ENCODE results near the gene ZNF428.
"Not testable (repeated sequence)": the region's sequence is repeated elsewhere in the genome, so short reads cannot be mapped to it uniquely, and the experiment has no call there.

Gene ZNF428

GRCh38 chr19:43639519-43640423 is 20.3 kb upstream of the ZNF428 start, which contains the start of gene CADM4:
Gene CADM4 (minus strand): TSS chr19:43639850. CDS start chr19:43639790, 60 bp downstream.
- no peak for DNase-seq

GRCh38 chr19:43638995-43639518 is 19.6 kb upstream of the ZNF428 start:
- DNase-seq, result no peak

GRCh38 chr19:43638214-43638994 is 19.0 kb upstream of the ZNF428 start:
- no peak for DNase-seq

- no peak for DNase-seq
These were observed 16.8 kb upstream of the ZNF428 start for GRCh38 chr19:43636121-43636683.

GRCh38 chr19:43635561-43635940 is 16.1 kb upstream of the ZNF428 start:
- not testable (repeated sequence) for DNase-seq

- no peak for DNase-seq
These were observed 15.6 kb upstream of the ZNF428 start for GRCh38 chr19:43634872-43635560.

GRCh38 chr19:43634506-43634871 is 15.1 kb upstream of the ZNF428 start:
- no peak for DNase-seq

- no peak for DNase-seq
These were observed 14.6 kb upstream of the ZNF428 start for GRCh38 chr19:43634068-43634467.

GRCh38 chr19:43633520-43633919 is 14.1 kb upstream of the ZNF428 start:
- DNase-seq, result no peak

GRCh38 chr19:43631491-43631890 is 12.1 kb upstream of the ZNF428 start:
- DNase-seq, result no peak

GRCh38 chr19:43628646-43629326 is 9.4 kb upstream of the ZNF428 start:
- DNase-seq, result no peak

GRCh38 chr19:43626838-43627237 is 7.4 kb upstream of the ZNF428 start:
- no peak for DNase-seq

- DNase-seq, result no peak
These were observed 6.6 kb upstream of the ZNF428 start for GRCh38 chr19:43625918-43626579.

GRCh38 chr19:43624933-43625332 is 5.5 kb upstream of the ZNF428 start:
- no peak for DNase-seq

- no peak for DNase-seq
These were observed 4.7 kb upstream of the ZNF428 start for GRCh38 chr19:43623889-43624670.

- DNase-seq, result no peak
These were observed 3.5 kb upstream of the ZNF428 start for GRCh38 chr19:43622956-43623355.

- DNase-seq, result no peak
These were observed 2.6 kb upstream of the ZNF428 start for GRCh38 chr19:43622070-43622469.

- DNase-seq, result no peak
These were observed 902 bp upstream of the ZNF428 start for GRCh38 chr19:43620061-43621001.

GRCh38 chr19:43618921-43619261 is 538 bp downstream of the ZNF428 start:
- DNase-seq, result no peak

GRCh38 chr19:43616954-43617353 is 2.5 kb downstream of the ZNF428 start:
- DNase-seq, result no peak

Data from amniotic stem cell (primary cell).